Measurements from ENCODE around the gene OPCML.

Gene OPCML

DNA sequence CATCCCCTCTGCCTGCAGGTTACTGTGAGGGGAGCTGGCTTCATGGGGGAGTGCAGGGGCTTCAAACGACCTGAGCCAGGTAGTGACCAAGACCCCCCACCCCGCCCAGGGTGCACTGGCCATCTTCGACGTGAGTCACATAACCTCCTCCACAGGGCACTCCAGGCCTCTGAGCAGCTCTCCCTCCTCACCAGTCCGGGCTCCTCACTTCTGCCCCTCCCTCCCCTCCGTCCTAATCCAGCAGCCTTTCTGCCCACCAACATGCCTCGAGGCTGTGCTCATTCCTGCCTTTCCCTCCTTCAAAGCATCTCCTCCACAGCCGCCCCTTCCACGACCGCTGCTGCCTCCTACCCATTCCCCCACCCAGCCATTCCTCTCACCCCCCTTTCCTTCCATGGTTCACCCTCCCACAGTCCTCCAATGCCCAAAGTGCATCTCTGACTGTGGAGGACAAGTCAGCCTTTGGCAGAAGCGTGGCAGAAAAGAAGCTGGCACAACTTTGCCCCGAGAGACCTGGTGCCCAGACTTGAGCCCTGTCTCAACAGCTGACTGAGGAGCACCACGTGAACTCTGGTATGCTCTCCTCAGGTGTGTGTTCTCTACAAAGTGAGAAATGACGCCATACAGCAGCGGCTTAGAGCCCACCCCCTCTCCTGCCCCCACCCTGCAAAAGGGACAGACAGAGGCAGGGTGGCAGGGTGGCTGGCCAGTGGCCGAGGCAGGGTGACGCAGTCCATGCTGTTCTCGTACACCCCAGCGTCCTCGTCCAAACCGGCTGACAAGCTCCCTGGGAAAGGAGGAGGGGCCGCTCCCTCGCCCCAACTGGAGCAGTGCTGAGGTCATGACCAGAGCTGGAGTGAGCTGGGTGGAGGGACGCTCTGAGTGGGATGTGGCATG lies 30.4 kb downstream of the OPCML start:
- DNase-seq, result no peak

DNA sequence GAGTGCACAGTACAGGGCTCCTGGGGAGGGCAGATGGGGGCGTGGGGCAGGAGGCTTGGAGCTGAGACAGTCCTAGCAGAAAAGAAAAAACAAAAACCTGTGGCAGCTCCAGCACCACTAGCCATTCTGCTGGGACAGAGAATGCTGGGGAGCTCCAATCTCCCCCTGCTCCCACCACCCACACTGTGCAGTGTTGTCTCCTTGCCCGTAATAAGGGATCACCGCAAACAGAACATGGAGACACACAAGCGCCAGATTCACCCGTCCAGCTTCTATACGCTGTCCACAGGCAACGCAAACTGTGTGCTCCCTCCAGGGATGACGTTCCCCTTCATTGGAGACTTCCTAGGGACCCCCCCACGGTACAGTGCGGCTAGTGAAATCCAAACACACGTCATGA lies 31.4 kb downstream of the OPCML start:
- no peak for DNase-seq

DNA sequence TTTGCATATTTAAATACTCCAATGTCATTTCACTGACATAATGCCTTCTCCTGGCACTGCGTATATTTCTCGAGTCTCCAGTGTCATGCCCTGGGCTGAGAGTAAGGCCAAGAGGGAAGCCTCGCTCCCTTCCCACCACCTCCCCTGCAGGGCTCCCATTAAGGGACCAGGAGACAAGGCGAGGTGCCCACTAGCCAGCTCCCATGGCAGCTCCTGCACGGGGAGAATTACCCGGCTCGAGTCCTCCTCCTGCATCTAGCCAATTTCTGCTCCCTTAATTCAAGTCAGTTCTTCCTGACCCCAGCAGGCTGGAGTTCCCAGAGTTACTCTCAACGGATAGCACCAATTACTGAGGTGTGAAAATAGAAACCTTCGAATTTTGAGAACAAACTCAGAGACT lies 31.9 kb downstream of the OPCML start:
- DNase-seq, result no peak

DNA sequence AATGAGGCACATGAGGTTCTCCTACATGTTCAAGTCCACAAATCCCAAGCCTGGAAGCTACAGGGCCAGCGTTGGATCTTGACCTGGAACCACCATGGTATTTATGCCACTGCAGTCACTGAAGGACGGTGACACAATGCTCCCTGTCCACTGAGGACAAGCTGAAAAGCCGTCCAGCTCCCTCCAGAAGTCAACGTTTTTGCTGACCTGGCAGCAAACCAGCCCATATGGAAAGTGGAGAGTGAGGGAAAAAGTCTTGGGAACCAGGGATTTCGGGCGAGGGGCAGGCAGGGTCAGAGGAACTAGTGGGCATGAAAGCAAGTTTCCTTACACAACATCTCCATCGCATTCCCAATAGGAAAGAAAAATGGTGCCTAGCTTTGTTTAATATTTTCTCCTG lies 33.3 kb downstream of the OPCML start:
- DNase-seq, result no peak

DNA sequence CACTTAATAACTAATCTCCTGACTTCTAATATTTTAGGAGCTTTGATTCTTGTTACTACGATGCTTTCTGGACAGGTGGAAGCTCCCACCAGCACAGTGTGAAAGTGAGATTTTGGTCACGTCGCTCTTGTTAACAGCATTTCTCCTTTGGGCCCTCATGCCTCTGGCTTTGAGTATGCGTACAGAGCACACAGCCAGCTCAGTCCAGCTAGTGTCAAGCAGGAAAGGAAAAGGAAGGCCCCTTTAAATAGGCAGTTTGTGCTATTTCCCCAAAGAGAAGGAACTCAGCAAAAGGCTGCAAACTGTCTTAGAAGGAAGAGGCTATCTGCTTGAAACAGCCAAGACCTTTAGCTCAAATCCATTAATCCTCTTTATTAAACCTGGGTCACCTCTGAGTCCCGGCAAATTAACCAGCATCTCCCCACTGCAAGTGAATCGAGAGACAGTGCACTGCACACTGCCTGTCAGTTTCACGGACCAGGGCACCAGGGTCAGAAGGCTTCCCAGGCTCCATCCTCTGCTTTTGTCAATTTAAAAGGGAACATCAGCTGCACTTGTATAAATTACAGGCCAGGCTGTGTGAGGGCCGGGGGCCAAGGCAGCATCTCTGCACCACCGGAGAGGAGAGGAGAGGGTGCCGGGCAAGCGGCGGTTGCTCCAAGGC lies 34.7 kb downstream of the OPCML start:
- no peak for DNase-seq

DNA sequence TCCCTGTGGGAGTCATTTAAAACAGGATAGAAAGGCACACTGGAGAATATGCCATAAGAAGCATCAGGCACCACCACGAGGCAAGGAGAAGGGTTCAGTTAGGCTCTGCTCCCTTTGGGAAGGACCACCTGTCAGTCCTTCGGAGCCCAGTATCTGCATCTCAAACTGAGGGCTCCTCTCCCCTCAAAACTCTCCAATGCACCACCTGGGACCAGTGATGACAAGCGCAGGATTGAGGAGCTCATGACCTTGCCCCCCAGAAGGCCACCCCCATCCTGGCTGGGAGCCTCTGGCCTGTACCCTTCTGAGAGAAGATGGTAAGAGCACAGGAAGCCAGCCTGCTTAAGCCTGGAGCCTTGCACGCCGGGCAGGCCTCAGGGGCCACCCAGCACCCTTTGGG lies 39.4 kb downstream of the OPCML start:
- DNase-seq, result no peak

DNA sequence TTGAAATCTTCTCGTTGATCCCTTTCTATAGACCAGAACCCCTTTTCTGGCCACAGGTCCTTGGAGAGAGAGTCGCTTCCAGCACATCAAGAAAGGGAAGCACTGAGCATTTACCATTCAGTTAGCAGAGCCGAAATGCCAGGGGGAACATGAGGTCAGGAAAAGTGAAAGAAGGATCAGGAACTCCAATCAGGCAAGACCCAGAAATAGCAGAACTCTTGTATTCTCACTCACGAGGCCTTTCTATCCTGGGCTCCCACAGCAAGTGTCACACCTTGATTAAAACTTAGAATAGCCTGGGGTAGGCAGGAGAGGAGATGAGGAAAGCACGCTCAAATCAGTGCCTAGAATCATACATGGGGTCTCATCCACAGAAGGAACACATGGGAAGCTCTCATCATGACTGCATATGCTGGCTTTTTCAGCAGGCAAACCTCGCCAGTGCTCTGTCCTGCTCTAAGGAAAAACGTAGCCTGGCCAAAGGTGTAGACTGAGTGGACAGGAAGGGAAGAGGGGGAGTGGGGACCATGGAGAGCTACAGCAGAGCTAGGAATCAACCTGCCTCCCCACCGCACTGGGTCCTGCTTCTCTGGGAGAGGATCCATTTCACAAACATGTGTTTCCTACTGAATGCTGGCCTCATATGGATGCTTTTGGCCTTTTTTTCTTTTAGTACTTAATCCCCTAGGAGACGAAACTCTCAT lies 40.5 kb downstream of the OPCML start:
- no peak for DNase-seq

DNA sequence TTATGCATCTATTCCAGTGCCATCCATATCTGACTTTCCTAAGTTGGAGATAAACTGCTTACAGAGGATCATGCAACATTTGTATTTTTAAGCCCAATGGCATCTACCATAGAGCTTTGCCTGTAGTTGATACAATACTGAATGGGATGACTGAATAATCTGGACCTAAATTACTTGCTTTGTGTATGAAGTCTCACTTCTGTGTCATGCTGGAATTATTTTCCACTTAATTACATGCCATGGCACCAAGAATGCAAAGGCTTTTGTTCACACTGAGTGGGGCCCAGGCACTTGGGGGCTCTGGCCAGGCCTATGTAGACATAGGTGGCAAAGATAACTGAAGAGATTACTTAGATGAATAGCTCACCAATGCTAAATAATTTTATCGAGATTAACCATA lies 51.6 kb downstream of the OPCML start:
- DNase-seq, result no peak

DNA sequence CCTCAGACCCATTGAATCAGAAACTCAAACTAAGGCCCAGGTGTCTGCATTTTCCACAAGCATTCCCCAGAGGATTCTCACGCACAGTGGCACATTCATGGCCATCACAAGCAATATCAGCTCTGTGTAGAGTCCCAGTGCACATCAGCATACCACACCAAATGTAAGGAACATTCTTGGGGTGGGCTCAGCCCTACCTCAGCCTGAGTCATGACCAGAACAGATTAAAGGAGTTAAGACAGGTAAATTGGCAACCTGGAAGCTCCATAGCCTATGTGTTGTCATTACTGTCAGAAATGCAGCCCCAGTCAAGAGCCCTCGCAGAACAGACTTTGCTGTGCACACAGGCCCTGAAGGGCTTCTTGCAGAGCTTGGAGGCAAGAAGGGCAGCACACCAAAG lies 53.1 kb downstream of the OPCML start:
- no peak for DNase-seq

DNA sequence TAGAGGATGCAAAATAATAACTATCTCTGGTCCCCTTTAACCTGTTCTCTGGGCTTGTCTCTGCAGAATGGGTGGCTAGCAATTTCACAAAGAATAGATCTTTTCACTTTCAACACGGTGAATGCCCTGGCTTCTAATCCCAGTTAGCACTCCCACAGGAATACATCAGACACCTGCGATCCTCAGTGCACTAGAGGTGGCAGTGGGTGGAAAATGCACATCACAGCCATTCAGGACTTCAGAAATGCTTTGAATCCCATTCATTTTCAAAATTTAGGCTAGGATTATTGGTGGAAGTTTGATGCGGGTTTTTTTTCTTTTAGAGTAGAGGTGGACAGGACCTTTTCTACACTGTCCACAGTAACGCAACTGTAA lies 55.1 kb downstream of the OPCML start:
- no peak for DNase-seq

DNA sequence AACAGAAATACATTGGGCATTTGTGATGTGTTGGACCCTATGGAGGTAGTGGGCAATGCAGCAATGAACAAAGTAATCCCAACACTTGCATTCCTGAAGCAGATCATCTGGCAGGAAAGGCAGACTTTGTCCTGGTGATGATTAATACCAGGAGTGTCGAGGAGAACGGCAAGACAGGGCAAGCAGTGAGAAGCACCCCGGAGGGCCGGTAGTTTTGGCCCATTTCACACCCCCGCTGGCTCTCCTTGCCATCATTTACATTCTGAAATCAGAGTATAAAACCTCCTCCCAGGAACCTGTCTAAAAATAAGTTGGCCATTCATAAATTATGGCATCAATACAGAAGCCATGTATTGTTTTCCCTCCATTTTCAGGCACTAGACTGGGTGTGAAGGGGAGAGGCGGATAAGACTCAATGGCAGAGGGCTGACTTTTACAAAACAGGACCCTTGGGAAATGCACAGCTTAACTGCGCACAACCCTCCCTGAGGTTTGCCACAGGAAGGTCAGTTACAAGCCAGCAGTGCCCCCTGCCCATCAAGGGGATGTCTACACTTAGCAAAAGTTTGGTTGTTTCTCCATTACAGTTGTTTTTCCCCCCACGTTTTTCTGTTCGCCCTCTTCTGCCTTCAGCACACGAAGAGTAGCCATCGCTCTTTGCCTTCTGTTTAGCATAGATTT lies 55.6 kb downstream of the OPCML start:
- DNase-seq, result no peak

DNA sequence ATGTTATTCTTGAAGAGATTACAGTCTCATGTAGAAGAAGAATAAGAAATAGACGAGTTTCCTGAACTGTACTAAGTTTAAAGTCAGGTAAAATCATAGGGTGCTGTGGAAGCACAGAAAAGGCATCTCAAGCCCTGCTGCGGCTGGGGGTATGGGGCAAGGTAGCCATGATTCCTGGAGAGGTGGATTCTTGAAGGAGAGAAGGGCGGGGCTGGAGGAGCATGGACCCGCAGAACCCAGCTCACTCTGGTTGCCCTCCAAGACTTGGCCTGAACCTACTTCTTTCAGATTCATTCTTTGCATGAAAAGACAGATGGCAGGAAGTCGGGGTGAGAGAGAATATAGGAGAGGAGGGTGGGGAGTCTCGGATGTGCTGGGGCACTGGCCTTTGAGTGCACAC lies 57.8 kb downstream of the OPCML start:
- DNase-seq, result no peak

DNA sequence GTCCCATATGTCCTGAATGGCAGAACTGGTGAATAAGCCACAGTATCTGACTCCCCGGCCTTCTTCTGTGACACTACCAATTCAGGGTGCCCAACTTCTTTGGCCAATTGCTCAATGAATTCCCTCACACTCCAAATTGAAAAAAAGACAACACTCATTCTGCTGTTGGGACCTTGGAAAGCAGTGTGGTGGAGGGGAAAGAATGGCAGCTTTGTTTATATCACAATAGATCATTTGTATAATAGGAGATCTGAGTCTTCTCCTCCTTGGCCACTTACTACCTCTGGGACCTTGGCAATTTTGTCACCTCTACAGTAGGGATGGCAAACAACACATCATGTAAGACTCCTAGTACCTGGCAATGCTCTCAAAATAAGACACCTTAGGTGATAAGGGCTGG lies 64.6 kb downstream of the OPCML start:
- no peak for DNase-seq

DNA sequence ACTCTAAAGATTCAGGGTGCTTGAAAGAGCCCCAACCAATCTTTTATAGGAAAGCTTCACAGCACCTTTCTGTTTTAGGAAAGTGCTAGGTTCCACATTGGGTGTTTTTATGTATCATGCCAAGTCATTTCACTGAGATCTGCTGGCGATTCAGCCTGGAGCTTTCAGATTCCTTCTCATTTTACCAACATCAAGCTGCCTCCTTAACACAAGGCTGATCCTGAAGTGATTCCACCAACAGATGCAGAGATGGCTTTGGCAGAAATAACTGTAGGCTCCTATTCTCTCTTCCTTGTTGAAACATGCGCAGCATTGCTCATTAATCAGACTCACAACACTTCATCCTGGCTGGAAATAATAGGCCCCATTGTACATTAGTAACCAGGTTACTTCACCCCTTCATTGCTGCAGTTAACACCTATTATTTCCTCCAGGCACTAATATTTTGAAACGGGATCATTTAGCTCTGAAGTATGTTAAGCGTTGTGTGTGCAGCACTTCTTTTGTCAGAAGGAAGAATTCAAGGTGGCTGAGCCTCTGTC lies 89.0 kb downstream of the OPCML start:
- DNase-seq, result no peak

DNA sequence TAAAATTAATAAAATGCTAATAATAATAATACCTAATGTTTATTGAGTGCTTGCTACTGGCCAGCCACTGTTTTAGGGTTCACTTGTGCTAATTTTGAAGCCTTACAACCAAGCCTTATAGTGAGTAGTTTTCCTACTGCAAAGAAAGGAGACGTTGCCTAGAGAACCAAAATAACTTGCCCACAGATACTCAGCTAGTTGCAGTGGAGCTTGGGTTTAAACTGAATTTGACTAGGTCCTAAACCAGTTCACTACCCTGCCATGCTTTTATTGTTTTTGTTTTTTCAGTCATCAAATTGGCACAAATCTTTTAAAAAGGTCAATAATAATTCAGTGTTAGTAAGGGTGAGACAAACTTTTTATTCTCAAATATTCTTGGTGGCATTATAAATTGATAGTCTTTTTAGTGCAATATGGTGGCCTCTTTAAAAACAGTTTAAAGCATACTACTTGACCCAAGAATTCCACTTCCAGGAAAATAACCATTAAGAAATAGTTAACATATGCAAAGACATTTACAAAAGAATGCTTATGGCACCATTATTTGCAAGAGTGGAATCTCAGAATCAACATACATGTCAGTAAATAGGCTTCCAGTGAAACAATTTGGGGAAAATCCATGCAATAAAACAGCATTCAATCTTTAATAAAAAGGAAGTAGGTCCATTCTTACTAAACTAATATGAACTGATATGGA lies 90.2 kb downstream of the OPCML start:
- DNase-seq, result no peak

DNA sequence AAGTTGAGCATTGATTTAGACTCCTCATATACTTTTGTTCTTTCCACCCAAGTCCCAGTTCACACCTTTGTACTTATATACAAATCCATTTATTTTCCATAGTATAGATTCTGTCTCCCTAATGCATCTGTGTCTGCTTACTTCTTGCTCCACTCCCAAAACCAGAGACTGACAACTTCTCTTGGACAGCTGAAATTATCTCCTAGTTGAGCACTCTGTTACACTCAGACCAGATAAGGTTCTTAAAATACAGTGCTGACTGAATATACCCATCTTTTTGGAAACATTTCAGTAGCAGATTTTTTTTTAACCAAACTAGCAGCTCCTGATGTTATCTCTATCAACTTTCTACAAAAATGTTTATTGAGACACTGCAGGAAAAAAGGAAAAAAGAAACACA lies 106.3 kb downstream of the OPCML start:
- DNase-seq, result no peak

DNA sequence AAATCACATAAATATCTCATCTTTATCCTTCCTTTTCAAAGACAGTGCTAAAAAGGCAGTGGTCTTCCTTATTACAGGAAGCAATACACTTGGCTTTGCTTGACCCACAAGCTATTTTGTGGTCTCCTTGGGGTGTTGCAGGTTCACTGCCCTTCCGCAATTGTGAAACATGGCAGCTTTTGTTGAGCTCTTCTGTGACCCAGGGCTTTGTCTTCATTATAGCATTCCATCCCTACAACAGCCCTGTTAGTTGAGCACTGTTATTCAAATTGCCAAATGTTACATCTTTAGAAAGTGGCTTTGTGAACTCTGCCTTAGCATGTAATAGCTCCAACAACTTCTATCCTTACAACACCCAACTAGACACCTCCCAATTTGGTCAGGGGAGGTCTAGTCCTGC lies 107.1 kb downstream of the OPCML start:
- no peak for DNase-seq

DNA sequence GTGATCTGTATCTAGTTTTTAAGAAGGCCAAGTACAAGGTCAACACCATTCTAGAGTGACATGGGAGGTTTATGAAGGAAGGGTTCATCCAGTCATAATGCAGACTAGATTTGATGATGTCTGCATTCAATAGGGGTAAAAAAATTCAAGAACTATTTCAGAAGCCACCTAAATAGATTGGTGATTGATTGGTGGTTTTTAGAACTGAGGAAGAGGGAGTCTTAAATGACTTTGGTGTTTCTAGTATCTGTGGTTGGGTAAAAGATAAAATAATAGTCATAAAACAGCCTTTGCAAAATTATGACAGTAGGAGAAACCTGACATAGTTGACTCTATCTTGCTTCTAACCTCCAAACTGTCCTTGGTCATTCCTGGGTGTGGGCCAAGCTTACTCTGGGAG lies 114.1 kb downstream of the OPCML start:
- DNase-seq, result no peak

DNA sequence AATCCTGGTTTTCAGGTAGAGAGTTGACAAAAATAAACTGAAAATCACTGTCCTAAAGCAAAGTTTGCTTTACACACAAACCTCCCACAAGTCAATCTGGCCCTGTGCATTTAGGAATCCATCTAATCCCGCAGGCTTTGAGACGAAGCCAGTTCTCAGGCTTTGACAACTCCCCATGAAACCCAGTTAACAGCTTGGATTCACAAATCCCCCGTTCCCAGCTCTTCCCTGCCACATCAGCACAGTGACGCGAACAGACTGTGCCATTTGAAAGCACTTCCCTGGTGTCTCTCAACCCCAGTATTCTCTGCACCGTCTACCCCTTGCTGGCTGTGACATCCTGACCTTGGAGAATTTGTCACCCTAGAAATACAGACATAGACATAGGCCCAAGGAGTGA lies 117.8 kb downstream of the OPCML start:
- no peak for DNase-seq

DNA sequence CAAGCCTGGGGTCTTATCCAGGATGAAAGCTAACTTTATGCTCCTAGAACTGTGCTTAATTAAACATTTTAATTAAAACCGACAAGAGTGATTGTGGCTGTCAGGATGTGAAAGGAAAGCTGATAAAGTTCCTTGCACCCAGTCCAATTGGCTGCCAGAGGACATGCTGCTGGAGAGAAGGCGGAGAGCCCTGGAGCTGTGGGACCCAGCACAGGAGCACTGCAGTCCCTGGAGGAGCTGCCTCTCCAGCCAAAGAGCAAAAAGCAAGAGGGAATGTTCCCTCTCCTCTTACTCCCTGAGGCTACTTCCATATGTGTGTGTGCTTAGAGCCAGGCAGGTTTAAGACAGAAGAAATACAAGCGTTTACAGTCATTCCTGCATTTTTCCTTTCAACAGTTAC lies 118.6 kb downstream of the OPCML start:
- DNase-seq, result no peak

DNA sequence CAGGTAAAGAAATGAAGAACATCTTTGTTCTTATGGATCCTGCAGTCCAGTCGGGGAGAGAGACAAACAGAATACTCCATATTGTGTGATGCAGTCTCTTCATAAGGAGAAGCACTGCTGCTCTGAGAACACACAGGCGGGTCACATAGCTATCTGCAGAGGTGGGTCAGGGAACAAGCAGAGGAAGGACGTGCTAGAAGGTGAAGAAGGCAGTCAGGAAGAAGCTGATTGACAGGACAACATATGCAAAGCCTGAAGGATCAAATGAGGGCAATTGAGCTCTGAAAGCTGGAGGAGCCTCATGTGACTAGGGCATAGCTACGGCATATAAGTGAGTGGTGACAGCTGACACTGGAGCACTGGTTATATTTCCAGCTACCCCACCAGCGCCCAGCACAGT lies 122.5 kb downstream of the OPCML start:
- no peak for DNase-seq

DNA sequence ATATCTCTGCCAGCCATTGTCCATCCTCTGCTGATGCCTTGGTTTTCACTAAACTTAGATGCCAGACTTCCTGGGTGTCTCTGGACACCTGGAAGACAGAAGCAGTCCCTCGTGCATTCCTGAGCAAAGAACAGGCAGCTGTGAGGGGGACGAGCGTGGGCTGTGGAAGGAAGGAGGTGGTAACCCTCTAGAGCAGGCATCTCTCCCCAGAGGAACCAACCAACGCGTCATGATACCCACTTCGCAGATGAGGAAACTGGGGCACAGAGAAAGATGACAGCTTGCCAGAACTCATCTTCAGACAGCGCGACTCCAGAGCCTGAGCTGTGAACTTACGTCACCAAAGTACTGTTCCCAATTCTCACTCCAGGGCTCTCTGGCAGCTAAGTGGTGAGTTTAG lies 123.4 kb downstream of the OPCML start:
- no peak for DNase-seq

DNA sequence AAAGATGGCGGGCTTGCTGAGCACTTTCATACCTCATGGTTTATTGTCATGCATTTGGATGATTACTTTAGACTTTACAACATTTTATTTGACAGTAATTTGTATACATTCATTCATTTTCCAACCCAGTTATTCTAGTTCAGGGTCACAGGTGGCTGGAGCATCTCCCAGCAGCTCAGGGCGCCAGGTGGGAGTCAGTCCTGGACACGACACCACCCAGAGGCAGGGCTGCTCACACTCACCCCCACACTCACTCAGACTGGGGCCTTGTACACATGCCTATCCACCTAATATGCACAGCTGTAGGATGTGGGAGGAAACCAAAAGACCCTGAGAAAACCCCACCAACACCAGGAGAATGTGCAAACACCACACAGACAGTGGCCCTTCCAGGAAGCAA lies 123.9 kb downstream of the OPCML start:
- DNase-seq, result no peak
